Keratinocyte (primary cell): ENCODE measurements around the gene ADCY7.

Experiments
- CTCF ChIP-seq, 3 experiments: IDR thresholded peaks in 1 of 3; conservative IDR thresholded peaks in 1 of 3; optimal IDR thresholded peaks in 1 of 3; 2 replicates in 2 of 3; 3 replicates in 1 of 3; pipeline versions ENCODE3 to v1.5.1; 2011; ENCODE audit warnings: low read length in 3 of 3, mild to moderate bottlenecking in 3 of 3, moderate library complexity in 2 of 3, control low read depth in 1 of 3, inconsistent platforms in 1 of 3; ENCODE audit not compliant: insufficient read depth in 2 of 3; ENCODE audit errors: extremely low read depth in 1 of 3
- EZH2 ChIP-seq: IDR thresholded peaks from one replicate; pipeline ENCODE4 v1.6.1; 2012; ENCODE audit warnings: inconsistent platforms, mild to moderate bottlenecking, low read length, moderate library complexity

GRCh38 chr16:50304467-50305440 is 38.4 kb downstream of the ADCY7 start:
- TF ChIP-seq CTCF (optimal IDR thresholded peaks at IDR 0.05 in 1 of 3, IDR thresholded peaks at IDR 0.05 in 1 of 3, conservative IDR thresholded peaks at IDR 0.05 in 1 of 3; ENCODE audit: extremely low read depth in 1 of 3, insufficient read depth in 2 of 3, low read length in 3 of 3): no peak
- TF ChIP-seq EZH2: no peak
